DMS153 treated with DMSO at 0.1 percent for 48 hours (cell line): ENCODE data around the gene SRGAP2.
A peak's percentile ranks its signal among the peaks of the same experiment; 100 is the strongest.
"Not testable (repeated sequence)": the region's sequence is repeated elsewhere in the genome, so short reads cannot be mapped to it uniquely, and the experiment has no call there.

Experiments used
- DNase-seq: peaks from one replicate; lab custom pipeline; 2025; ENCODE audit not compliant: unreplicated experiment; lab: John Stamatoyannopoulos, UW

SRGAP2 gene

DNA sequence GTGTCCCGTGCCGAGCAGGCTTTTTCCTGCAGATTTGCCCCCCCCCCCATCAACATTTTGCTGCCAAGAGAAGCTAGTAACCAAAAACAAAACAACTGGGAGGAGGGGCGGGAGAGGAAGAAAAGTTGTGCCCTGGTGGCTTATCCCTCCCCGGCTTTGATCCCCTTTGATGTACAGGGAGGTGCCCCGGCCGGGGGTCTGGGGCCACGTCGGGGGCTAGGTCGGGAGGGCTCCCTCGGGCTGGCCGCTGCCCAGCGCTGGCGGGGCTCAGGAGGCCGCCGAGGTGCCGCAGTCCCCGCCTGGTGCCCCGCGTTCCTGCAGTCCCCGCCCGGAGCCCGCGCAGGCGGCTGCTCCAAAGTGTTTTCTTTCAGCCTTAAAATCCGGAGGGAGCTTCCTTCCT lies 1.5 kb downstream of the SRGAP2 start:
- DNase-seq, result not testable (repeated sequence)

DNA sequence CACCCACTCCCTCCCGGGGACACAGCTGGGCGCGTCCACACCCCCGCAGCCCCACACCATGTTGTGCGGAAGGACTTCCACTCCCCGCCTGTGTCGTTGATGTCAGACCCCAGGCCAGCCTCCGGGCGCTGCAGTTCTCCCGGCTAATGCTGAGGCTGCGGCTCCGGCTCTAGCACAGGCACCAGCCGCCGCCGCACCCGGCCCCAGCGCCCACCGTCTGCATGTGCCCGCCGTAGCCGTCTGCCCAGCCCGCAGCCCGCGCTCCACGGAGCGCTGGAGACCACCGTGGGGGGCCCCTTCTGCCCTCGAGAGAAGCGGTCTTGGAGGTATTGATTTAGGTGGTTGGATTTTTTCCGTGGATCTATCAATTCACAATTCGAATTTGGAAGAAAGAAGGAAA lies 2.2 kb downstream of the SRGAP2 start:
- DNase-seq, result not testable (repeated sequence)

DNA sequence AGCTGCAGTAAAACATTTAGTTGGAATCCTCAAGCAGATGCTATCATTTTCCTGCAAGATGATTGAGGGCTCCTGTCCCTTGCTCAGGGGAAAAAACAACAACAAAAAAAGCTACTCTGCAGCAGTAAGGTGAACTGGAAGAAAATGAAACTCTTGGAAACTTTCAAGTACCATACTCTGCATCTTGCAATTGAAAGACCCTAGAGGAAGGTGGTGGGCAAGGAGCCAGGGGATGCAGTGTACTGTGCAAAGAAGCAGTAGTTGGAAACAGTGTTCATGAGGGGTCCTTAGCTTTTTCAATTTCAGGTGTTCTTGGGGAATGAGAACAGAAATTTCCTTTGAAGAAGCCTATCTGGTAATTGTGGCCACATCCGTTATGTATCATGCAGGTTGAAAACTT lies 7.5 kb downstream of the SRGAP2 start:
- DNase-seq, result not testable (repeated sequence)

DNA sequence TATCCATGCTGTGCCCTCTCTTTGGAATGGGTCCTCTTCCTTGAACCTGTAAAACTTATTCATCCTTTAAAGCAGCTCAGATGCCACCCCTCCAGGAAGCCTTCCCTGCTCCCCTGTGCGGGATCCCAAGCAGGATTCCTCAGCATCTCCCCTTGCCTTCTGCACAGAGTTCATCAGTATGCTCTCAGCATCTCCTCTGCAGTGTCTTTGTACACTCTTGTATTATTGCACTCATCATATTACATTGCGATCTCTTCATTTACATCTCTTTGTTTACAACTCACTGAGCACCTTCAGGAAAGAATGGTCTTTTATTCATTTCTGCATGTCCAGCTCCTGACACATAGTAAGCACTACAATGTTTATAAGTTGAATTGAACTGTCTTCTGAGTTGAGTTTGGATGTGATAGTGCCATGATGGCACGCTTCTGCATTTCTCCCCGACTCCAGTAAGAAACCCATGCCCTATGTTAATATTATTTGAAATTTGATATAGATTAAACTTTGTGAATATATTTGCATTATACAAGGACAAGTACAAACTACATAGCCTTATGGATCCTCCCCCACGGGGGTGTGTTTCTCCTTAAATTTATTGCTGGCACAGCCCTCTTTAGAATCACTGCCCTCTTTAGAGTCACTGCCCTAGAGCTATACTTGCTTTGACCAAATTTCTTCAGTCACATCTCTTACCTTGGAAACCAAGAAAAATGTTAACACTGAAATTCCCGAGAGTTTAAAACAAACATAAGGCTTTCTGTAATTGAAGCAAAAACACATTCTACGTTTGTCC lies 12.5 kb downstream of the SRGAP2 start:
- not testable (repeated sequence) for DNase-seq

- DNase-seq, result not testable (repeated sequence)
These were observed 14.9 kb downstream of the SRGAP2 start for GRCh38 chr1:206218285-206218684.

- DNase-seq, result not testable (repeated sequence)
These were observed 15.4 kb downstream of the SRGAP2 start for GRCh38 chr1:206218765-206219164.

- DNase-seq, result not testable (repeated sequence)
These were observed 16.4 kb downstream of the SRGAP2 start for GRCh38 chr1:206219514-206220331.

DNA sequence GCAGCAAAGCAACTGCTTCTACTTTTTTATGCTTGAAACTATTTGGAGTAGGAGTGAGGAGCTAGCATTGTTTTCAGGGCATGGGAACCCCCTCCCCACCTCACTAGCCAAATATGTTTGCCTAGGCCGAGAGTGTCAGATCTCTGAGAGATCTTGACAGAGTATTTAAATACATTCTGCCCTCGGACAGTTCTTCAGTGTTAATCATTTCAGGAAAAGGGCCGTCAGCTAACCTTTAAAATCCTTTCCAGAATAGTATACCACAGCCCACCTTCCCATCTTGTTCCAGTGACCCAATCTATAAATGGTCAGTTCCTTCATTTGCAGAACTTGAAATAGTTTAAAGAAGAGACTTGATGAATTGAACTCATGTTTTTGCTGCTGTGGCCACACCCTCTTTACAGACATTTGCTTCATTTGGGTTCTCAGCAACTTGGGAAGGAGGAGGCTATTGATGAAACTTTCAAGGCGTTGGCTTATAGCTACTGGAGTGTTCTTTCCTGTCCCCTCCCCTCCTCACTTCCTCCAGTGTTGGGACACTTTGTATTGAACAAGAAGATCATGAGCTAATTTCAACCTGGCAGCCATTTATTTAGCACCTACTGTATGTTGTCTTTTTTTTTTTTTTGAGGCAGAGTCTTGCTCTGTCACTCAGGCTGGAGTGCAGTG lies 17.1 kb downstream of the SRGAP2 start:
- not testable (repeated sequence) for DNase-seq

DNA sequence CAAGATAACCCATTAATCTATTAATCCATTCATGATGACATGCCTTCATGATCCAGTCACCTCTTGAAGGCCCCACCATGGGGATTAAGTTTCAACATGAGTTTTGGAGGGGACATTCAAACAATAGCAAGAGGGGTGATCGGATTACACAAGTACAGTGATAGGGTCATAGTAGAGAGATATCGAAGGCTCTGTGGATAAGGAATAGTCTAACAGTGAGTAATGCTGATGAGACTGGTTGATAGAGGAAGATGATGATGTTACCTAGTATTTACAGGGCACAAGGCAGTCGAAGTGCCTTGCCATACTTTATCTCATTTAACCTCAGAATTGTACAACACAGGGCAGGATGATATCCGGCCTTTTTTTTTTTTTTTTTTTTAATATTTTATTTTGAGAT lies 18.2 kb downstream of the SRGAP2 start:
- not testable (repeated sequence) for DNase-seq

DNA sequence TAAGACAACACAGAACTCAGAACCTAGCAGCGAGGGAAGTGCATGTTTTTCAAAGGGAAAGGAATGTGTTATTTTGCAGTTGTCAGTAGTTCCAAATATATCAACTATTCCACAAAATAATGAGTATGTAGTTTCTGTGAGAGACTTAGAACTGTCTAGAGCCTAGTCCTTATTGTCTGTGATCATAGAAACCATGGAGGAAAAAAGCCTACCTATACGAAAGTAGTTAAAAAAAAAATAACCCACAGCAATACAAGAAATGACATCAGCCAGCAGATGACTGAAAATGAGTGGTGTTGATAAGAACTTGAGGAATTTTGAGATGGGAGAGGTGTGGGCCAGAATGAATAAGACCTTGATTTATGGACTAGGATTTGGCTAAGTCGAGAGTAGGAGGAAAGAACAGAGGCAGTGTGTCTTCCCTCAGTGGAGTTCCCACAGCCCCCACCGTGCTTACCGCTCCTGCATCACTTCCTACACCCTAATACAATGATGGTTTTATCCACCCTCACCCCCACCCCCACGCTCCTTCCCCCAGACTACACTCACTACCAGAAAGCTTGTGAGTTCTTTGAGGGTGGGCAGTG lies 20.9 kb downstream of the SRGAP2 start:
- not testable (repeated sequence) for DNase-seq

DNA sequence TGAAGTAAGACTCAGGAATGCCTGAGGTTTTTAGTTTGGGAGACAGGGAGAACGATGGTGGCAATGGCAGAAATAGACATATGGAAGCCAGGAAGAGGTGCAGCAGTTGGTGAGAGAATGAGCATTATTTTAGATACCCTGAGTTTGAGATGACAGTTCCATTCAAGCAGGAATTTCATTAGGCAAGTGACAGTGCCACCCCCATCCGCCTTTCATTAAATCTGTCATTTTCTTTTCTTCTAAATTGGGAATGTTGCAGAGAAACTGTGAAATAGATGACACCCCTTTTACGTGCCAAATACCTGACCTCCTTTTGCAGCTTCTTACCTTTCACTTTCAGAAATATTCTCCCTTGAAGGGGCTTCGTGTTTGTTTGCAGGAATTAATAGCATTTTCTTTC lies 22.0 kb downstream of the SRGAP2 start:
- DNase-seq, result not testable (repeated sequence)

DNA sequence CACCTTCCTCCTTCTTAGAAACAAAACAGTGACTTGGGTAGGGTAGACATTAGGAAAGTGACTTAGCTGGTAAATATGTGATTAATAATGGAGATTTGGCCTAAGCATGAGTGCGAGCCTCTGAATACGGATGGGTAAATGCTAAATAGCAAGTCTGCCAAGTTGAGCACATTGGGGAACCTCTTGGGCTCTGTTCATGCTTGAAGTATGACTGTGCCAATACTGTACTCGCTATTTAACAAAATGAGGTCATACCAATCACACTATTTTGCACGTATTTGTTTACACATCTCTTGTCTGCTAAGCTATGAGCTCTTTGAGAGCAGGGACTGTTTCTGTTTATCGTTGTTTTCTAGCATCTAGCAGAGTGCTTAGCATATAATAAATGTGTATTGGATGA lies 23.5 kb downstream of the SRGAP2 start:
- DNase-seq, result not testable (repeated sequence)

DNA sequence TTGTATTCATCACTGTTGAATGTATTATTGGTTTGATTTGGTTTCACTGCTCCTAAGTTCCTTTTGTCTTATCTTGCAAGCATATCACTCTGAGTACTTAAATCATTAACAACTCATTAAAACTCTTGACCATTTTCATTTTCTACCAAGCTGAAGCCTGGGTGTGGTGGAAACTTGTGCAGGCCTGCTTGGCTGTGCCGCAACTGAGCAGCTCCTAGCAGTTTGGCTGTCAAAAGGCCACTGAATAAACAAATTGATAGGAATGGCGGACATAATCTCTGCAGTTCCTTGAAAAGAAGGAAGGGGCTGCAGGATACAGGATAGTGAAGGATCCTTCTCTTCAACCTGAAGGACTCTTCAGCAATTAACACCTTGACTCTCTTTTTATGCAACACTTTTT lies 25.9 kb downstream of the SRGAP2 start:
- not testable (repeated sequence) for DNase-seq

DNA sequence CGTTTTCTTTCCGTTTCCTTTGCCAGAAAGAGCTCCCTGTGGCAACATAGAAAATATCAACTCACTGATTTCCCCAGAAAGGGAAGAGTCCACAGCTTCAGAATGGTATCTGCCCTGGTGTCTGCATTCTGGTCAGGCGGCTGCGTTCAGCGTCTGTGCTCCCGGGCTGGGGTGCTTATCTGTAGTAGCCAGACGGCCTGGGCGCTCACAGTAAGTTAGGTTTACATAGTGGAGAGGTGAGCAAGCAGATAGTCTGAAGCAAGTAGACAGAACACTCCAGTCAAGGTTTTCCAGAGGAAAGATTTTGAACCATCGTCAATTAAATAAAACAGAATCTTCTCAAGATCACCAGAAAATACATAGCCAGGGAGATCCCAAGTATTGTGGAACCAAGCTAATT lies 28.6 kb downstream of the SRGAP2 start:
- DNase-seq, result not testable (repeated sequence)

DNA sequence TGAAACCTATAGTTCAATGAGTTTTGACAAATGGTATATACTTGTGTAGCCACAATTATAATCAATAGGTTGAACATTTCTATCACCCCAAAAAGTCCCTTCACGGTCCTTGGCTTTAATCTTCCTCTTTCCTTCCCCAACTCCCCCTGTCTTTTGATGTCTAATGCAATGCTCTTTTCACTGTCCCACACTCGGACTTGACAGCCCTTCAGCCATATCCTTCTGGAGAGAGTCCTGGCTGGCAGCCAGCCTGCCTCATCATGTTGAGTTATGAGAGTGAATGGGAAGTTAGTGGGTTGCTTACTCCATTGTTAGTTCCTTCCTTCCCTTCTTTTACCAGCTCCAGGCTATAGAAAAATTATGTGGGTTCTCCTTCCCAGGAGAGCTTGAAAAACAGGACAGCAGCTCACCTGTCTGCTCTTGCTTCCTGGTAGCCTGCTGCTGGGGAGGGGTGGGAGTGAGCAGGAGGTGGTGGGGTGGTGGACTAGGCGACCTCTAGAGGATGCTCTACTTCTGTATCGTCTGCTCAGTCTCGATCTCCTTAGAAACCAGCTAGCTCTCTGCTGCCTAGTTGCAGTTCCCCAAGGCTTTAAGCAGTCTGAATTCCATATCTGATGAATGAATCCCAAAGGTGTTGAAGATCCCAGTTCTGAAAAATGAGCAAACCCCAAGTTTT lies 29.8 kb downstream of the SRGAP2 start:
- DNase-seq, result not testable (repeated sequence)

GRCh38 chr1:206234189-206234916 lies 31.0 kb downstream of the SRGAP2 start:
- DNase-seq, result not testable (repeated sequence)

- not testable (repeated sequence) for DNase-seq
These were observed 31.8 kb downstream of the SRGAP2 start for GRCh38 chr1:206235190-206235589.

GRCh38 chr1:206240288-206240687 lies 36.9 kb downstream of the SRGAP2 start:
- not testable (repeated sequence) for DNase-seq

- DNase-seq, result peak; percentile 10
These were observed 40.0 kb downstream of the SRGAP2 start for GRCh38 chr1:206243335-206243734.

- DNase-seq, result not testable (repeated sequence)
These were observed 42.1 kb downstream of the SRGAP2 start for GRCh38 chr1:206245479-206245878.
